ENCODE measurements around the gene FOXF1. TPM values are rescaled to one million over a fixed set of nuclear protein-coding genes. Genes with fewer than 3 reads are reported as not detected.

The FOXF1 gene
- total RNA-seq, 1 donor from 2014 or later, result 0.07 TPM

DNA sequence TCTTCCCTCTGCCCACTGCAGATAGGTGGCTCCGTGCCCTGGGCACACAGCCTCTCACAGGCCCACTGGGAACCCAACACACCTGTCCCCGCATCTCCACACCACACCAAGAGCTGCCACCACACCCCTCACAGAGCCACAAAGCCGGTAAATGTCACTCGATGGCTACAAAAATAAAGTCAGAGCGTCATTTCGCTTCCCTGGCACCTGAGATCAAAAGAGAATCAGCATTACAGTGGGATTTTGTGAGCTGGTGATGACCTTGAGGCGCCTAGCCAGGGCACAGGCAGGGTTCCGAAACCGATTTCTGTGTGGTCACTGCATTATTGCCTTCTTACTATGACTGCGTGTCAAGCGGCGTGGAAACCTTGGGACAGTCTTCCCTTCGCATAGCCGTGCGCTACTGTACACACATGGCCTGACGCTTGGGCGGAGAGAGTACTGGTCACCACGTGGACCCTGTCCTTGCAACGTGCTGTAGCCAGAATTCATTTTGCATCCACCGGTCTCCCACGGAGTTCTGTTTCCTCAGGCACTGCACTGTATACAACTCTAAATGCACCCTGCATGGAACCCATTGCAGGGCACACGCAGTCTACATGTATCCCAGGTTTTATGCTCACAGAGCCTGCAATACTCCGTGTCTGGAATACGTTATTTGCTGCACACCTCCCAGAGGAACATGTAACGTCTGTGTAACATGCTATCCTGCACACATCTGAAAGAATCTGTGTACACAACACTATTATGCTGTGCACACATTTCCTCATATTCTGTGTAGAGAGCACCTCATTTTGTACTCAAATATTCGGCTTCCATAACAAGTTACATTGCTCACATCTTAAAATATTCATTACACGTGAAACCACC lies 5.8 kb upstream of the FOXF1 start:
- no peak for DNase-seq (ENCODE audit: low read depth, low spot score)

DNA sequence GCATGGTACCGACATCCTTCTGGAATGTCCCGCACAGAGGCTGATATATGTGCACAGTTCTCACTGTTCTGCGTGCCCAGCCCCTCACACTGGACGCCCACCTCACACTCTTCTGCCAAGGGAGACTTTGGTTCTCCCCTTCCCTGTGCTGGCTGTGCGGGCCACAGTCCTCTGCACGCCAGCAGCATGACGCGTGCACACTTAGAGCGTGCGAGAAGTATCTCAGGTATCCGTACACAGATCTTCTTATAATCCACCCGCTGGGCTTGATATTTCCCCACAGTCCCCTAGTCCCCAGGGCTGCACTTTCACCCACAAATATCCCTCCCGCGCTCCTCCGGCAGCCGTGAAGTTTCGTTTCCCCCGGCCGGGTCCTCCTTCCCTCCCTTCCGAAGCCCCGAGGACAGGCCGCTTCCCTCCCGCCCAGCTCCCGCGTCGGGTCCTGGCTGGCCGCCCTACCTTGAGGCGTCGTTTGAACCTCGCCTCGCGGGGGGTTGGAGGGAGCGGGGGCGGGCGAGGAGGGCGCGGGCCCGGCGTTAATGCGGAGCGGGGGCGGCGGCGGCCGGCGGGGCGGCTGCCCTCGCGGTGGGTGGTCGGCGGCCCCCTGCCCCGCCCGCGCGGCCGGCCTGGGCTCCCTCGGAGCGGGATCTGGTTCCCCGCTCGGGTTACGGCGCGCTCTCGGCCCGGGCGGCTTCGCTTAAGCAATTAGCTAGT lies 5.0 kb upstream of the FOXF1 start:
- DNase-seq (ENCODE audit: low read depth, low spot score), result no peak

DNA sequence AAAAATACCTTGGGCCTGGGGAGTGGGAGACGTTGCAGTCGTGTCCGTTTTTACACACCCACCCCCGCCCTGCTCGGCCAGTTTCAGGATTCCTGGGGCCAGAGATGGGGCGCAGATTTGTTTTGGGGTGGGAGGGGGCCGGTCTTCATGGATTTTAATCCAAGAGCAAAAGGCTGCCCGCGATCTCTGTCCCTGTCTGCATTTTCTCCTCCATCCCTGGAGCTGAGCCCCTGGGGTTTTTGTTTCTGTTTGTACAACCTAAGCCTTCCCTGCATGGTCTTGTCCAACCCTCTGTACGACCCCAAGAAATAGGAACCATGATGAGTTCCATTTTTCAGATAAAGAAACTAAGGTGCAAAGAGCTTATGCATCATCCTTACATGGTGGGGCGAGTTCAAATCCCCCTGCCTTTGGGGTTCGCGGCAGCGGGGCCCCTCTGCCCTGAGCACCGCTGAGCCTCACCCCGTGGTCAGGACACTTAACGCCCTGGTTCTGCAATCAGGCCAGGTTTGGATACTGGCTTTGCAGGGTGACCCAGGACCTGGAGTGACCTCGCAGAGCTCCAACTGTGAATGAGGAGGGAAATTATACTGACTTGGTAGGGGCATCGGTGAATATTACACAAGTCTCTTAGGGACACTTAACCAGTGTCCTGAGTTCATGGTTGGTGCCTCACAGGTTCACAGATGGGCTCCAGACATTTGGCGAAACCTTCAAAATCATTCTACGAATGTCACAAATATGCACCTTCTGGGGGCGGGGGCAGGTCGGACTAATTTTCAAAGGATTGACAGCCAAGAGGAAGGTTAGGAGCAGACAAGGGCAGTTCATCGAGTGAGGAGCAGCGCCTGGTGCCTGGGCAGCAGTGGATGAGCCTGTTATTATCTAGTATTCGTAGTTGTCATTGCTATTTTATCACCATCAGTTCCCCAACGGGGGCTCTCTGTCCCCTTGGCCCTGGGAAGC lies 4.1 kb upstream of the FOXF1 start:
- no peak for DNase-seq (ENCODE audit: low read depth, low spot score)

DNA sequence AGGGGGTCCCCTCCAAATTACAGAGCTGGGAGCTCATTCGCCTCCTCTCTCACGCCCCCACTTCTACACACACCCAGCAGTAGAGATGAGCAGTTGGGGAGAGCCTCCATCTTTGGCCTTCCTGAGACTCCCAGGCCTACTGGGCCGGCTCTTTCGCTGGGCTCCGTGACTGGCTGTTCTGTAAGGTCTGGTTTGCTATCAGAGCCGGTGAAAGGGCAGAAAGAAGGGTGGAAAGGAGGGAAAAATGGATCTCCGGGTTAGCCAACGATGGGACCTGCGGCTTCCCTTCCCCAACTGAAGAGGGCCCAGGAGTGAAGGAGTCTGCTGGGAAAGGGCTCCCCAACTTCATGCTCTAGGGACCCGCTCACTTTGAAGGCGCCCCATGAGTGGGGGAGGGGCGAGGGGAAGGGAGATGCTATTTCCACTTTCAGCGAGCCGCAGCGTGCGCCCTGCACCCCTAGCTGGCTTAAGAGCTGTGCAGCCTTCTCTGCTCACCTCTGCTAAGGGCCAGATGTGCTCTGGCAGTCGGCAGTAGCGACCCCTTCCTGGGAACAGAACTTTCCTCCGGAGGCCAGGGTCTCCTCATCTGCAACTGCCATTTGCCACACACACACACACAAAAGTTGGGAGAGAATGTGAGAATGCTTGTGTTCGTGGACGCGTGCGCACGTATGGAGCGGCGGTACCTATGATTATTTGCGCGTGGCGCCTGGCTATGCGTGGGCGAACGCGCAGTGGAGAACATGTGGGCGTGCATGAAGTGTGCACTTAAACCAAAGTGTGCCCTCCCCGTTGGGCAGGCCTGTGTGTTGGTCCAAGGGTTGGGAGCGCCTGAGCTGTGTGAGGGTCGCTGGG lies 2.9 kb upstream of the FOXF1 start:
- DNase-seq (ENCODE audit: low read depth, low spot score), result no peak

DNA sequence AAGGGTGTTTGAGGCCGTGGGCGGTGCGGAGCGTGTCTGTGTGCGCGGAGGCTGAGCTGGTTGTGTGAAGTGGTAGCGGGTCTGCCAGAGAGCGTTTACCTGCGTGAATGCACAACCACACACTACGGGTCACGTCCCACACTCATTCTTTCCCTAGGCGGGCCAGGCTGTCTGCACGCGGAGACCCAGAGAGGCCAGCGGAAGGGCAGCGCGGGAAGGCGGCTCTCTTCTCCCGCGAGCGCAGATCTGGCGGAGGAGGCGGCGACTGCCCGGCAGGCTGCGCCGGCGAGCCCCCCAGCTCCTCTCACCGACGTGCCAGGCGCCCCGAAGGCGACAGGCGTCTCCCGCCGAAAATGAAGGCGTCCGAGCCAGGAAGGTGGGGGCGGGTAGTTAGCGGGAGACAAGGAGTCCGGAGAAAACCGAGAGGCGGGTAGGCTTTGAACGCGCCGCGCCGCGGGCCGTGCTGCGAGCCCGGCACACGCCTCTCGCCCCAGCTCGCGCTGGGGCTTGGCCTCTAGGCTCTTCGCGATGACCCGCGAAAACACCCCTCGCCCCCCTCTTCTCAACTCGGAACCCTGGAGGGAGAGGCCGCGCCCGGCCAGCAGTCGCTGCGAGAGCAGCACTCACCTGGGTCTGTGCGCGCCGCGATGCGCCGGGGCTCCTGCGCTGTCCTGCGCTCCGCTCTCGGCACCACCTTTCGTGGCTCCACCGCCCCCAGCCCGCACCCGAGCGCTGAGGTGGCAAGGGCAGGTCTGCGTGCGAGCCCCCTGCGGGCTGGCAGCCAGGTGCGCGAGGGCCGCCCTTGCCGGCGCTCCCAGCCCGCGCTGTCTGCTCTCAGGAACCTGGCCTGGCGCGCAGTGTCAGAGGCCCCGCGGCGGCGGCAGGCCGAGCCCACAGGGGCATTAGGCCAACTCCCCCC lies 2.0 kb upstream of the FOXF1 start:
- no peak for DNase-seq (ENCODE audit: low read depth, low spot score)

DNA sequence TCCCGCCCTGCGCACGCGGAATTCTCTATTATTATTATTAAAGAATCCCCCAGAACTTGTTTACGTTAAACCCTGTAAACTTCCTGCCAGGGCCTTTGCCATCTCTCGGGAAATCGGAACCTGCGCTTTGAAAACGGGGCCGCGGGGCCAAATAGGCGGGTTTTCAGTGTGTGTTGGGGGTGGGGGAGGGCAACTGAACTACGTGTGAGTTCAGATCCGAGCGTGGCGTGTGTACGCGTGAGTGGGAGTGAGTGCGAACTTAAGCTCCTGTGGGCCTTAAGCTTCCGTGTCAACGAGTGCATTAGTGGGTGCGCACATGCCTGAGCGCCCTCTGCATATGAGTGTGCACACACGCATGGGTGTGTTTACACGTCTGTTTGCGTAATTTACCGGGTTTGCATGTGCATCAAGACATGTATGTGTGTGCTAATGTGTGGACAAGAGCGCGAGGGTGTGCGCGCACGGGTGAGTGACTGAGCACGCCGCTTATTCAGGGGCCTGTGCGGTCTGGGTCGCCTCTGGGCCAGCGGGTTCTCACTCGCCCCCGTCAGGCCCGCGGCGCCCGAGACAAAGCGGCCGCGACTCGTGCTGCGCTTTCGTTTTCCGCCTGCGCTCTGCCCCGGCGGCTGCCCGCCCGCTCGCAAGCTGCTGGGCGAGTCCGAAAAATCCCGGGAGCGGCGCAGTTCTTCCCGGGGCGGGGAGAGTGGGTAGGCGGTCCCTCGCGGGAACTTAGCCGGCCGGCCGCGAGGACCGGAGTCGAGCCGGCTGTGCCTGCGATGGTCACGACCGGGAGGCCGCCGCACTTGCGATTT lies 1.2 kb upstream of the FOXF1 start:
- DNase-seq (ENCODE audit: low read depth, low spot score), result no peak

DNA sequence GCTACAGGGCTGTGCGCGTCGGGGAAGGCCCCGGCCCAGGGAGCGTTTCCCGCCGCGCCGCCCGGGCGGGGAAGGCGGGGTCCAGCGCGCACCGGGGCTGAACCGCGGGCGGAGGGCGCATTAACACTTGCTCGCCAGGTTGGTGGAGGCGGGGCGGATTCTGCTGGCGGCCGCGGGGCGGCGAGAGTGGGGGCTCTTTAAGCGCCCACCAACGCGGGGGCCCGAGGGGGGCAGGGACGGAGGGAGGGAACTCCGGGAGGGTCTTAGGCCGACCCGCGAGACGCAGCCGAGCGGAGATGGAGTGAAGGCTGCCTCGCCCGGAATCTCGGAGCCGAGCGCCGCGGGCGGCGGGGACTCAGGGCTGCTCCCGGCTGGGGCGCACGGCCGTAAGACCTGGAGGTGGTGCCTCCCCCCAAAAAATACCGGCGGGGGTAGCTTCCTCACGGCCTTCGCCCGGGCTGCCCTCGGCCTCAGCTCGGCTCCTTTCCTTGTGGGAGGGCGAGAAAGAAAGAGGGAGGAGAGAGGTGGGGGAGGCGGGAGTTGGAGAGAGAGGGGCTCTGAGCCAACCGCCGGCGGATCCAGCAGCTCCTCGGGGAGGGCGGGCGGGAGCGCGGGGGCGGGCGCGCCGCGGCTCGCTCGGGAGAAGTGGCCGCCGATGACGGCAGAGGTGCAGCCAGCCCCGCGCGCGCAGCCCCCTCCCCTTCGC lies 415 bp upstream of the FOXF1 start:
- DNase-seq (ENCODE audit: low read depth, low spot score), result no peak

DNA sequence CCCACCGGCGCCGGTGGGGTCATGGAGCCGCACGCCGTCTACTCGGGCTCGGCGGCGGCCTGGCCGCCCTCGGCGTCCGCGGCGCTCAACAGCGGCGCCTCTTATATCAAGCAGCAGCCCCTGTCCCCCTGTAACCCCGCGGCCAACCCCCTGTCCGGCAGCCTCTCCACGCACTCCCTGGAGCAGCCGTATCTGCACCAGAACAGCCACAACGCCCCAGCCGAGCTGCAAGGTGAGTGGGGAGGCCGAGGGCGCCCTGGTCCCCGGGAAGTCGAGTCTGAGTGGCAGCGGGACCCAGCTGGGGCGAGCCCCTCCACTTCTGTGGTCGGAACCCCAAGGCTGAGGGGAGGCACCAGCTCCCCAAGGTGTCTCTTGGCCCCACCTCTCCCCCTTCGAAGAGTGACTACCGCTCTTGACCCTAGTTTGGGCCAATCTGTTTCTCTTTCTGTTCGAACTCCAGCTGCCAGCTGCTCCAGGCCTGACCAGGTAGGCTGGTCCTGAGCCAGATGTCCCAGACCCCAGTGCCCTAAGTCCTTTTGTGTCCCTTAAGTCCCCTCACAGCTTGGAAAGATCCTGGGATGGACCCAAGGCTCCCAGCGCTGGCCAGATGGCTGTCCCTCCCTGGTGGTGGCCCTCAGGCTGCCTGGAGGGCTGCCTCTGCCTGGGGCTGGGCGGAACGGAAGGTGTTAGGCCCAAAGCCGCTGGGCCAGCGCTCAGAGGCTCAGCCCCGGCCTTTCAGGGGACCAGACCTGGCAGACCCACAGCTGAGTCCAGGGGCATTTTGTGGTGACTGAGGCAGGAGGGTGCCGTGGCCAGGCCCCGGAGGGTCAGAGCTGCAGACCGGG lies 1.2 kb downstream of the FOXF1 start:
- DNase-seq (ENCODE audit: low read depth, low spot score), result no peak

DNA sequence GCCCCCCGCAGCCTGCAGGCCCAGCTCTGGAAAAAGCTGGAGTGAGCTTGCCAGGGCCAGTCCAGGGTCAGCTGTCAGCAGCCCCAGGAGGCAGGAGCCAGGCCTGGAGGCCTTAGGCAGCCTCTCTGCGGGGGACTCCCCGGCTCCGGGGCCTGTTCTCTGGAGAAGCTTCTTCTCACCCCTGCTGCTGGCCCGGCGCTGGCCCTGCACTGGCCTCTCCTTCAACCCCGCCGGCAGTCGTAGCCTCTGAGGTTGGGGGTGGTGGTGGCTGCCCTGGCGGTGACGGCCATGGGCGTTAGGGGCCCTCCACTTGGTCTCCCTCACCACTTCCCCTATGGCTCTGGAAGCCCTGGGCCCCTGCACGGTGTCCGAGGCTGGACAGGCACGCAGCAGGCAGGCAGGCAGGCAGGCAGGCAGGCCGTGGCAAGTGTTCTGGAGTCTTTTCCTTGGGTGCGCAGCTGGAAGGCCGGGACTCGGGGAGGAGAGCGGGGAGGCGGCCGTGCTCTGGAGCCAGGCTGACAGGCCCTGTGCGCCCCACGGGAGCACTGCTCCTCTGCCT lies 2.1 kb downstream of the FOXF1 start:
- DNase-seq (ENCODE audit: low read depth, low spot score), result no peak

DNA sequence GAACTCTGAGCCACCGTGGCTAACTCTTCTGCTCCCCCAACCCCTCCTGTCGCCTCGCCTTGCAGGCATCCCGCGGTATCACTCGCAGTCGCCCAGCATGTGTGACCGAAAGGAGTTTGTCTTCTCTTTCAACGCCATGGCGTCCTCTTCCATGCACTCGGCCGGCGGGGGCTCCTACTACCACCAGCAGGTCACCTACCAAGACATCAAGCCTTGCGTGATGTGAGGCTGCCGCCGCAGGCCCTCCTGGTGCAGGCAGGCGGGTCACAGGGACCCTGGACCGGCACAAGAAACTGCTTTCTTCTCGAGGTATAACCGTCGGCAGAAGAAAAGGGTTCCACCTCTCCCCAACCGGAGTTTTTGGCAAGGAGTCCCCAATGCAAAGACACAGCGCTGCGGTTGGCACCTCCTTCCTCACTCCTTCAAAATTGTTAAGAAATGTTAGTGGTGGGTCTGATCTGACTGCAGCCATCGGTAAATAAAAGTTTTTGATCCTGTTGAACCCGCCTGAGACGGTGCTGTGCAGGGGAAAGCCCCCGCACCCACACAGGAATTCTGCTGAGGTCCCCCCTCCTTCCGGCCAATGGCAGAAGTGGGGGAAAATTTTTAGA lies 2.6 kb downstream of the FOXF1 start:
- DNase-seq (ENCODE audit: low read depth, low spot score), result no peak

DNA sequence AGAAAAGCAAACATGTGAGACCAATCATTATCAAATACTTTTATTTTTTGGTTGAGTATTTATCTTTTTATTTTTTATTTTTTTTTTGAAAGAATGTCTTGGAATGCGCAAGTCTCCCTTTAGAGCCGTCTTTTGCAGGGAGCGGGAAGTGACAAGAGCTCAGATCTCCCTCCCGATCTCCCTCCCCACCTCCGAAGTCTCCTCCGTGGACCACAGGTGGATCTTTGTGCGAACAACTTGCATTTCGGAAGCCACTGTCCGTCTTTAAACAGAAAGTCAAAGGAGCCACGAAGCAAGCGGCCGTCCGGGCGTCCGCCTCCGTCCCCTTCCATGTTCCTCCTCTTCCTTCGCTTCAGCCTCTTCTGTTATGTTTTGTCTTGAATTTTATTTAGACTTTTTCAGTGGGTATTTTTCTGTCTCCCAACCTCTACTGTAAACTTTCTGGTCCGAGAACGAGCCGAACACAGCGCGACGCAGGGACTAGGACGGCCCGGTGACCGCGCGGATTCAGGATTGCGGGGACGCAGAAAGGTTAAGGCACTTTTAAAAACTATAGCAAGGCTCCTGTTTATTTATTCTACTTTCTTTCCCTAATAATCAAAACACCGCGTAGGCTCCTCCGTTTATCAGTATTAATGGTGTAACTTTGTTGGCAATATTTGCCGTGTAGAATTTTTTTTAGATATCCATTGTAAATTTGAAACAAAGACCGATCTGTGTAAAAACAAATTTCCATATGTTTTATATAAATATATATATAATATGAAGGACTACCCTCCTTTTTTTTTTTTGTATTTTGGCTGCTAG lies 3.3 kb downstream of the FOXF1 start:
- DNase-seq (ENCODE audit: low read depth, low spot score), result no peak

DNA sequence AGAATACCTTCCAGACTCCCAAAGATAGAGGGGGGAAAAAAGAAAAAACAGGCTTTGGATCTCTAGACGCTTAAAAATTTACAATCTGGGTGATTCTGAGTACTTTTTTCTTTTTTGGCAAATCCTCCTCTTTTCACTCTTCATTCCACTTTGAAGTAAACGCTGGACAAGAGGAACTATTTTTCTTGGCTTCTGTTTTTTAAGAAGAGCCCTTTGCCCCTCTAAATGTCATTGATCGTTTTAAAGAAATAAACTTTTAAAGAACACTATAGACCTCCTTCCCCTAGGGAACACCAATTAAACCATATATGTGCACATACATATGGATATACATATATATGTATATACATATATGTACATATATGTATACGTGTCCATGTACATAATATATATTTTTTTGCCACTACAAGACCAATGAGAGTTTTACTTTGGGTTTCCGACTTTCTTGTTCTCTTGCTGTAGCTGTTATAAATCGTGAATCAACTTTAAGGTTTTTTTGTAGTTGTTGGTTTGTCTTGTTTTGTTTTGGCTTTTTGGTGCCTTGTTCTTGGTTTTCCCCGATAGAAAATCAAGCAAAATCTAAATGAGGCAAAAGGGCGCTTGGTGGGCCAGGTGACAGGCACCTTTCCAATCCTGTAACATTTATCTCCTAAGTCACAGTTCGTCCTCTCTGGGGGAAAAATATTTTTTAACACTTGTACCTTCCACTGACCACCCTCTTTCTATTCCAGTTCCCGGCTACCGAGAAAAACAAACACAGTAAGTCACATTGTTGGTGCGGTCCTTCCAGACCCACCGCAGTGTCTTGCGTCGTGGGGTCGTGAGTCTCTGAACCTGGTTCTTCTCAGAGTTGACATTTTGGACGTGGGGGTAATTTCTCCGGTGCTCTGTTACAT lies 4.4 kb downstream of the FOXF1 start:
- DNase-seq (ENCODE audit: low read depth, low spot score), result no peak

DNA sequence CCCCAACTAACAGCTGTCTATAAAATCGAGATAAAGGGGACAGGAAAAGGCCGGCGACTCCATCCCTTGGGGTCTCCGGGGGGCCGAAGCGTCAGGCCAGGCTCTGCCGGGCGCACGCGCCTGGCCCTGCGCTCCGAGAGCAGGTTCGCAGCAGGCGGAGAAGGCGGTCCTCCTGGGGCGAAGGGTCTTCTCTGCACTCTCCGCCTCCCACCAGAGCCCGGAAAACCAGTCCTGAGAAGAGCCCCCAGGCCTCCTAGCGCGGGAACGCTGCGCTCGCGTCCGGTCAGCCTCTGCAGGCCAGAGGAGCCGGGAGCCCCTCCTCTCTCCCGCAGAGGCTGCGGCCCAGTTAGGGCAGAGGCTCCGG lies 5.1 kb downstream of the FOXF1 start:
- no peak for DNase-seq (ENCODE audit: low read depth, low spot score)

DNA sequence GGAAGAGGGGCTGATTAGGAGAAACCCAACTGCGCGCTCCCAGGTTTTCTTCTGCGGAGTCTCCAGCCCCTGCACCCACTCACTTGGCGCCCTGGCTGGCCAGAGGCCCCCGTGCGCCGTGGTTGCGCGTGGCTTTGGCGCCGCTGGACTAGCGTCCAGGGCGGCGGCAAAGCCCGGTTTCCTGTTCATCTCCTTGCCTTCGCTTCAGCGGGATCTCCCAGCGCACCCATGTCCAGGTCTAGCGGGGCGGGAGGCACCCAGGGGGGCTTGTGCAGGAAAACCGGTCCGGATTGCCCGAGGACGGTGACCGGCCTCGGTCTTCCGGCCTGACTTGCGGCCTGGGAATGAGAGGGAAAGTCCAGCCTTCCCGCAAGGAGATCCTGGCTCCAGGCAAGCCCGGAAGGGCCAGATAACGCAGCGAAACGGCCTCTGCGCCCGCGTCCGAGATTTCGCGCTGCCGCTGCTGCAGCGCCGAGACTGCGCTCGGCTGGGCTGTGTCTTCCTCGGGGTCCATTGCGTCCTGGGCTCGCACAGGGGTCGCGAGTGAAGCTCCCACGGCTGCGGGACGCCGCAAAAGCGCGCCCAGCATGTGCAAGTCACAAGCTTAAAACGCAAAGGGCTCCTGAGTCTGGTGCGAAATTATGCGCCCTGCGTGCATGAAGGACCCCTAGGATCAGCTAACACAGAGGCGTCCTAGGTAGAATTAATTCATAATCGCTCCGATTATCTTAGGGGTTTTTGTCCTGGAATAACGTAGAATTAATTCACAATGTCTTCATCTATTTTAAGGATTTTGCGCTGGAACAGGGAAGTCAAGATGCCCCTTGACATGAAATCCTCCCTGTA lies 5.7 kb downstream of the FOXF1 start:
- DNase-seq (ENCODE audit: low read depth, low spot score), result no peak
